Measurements from ENCODE around the gene RPS3. TPM values are rescaled to one million over a fixed set of nuclear protein-coding genes. Genes with fewer than 3 reads are reported as not detected.

The RPS3 gene
- total and polyA plus RNA-seq, 2 of the 13 experiments (the other 11 are each of a cell fraction or from before 2014, with no cell fraction given), result 2,143 to 3,616 TPM

- H4K20me1 ChIP-seq (ENCODE audit: insufficient read depth, low read length), result no peaks in the 10 kb centered on the region
- no peaks in the 10 kb centered on the region for H3K9me3 ChIP-seq (ENCODE audit: low read length)
- H3K27ac ChIP-seq (ENCODE audit: extremely low read length, insufficient read depth, low read length), result no peak overlapping the region
- FAIRE-seq, result no peak
- H3K36me3 ChIP-seq (replicated peaks in 1 of 2; ENCODE audit: control insufficient read depth in 1 of 2, insufficient read depth in 2 of 2, low read length in 2 of 2), result peaks cover 17 to 41% of the 10 kb centered on the region in 2 experiments; a peak in 4 of 5 replicates
- no peak overlapping the region for H3K4me2 ChIP-seq (ENCODE audit: low read depth, low read length)
- intact Hi-C loops (cut with micrococcal nuclease; ENCODE audit: unreplicated experiment), result no loop called here
- in situ Hi-C loops (cut with HindIII; ENCODE audit: extremely low pct_ligation_motif_present, low pct_unique_long_range_greater_than_20kb), result no loop called here
- H3K4me1 ChIP-seq (ENCODE audit: insufficient read depth, low read length), result peaks cover 26% of the 10 kb centered on the region
- ATAC-seq, result no peak
- POLR2A ChIA-PET, result no interaction called here
- no TSS peak for BruUV-seq (replicated peaks)
- H3K9ac ChIP-seq (ENCODE audit: insufficient read depth, low read depth, low read length), result no peak overlapping the region
- no peak overlapping the region for H2AFZ ChIP-seq (ENCODE audit: low read length)
- TF ChIP-seq, protein P1, sequence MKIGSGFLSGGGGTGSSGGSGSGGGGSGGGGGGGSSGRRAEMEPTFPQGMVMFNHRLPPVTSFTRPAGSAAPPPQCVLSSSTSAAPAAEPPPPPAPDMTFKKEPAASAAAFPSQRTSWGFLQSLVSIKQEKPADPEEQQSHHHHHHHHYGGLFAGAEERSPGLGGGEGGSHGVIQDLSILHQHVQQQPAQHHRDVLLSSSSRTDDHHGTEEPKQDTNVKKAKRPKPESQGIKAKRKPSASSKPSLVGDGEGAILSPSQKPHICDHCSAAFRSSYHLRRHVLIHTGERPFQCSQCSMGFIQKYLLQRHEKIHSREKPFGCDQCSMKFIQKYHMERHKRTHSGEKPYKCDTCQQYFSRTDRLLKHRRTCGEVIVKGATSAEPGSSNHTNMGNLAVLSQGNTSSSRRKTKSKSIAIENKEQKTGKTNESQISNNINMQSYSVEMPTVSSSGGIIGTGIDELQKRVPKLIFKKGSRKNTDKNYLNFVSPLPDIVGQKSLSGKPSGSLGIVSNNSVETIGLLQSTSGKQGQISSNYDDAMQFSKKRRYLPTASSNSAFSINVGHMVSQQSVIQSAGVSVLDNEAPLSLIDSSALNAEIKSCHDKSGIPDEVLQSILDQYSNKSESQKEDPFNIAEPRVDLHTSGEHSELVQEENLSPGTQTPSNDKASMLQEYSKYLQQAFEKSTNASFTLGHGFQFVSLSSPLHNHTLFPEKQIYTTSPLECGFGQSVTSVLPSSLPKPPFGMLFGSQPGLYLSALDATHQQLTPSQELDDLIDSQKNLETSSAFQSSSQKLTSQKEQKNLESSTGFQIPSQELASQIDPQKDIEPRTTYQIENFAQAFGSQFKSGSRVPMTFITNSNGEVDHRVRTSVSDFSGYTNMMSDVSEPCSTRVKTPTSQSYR (CRISPR knock-in tag; IDR thresholded peaks at IDR 0.05; ENCODE audit: borderline replicate concordance), result no peak
- TF ChIP-seq NFE2L1 (CRISPR knock-in tag; IDR thresholded peaks at IDR 0.05; ENCODE audit: borderline replicate concordance), result no peak
- no peaks in the 10 kb centered on the region for H3K79me2 ChIP-seq (ENCODE audit: insufficient read depth, low read length)
- DNase-seq (ENCODE audit: low spot score), result no peak
- CTCF ChIA-PET (ENCODE audit: low intra/inter-chr PET ratio, low total read pairs), result no interaction called here
- no peaks in the 10 kb centered on the region for H3K27me3 ChIP-seq (ENCODE audit: control insufficient read depth in 1 of 2, insufficient read depth in 2 of 2, low read length in 2 of 2)
- no peak overlapping the region for H3K4me3 ChIP-seq (replicated peaks in 1 of 3; ENCODE audit: insufficient read depth in 1 of 3, low read depth in 2 of 3, low read length in 3 of 3)
- 94% methylated on average over 13 of the region's 13 CpGs for WGBS (ENCODE audit: low lambda C conversion rate)
Observed at GRCh38 chr11:75437966-75438659, 38.8 kb downstream of the RPS3 start.

DNA sequence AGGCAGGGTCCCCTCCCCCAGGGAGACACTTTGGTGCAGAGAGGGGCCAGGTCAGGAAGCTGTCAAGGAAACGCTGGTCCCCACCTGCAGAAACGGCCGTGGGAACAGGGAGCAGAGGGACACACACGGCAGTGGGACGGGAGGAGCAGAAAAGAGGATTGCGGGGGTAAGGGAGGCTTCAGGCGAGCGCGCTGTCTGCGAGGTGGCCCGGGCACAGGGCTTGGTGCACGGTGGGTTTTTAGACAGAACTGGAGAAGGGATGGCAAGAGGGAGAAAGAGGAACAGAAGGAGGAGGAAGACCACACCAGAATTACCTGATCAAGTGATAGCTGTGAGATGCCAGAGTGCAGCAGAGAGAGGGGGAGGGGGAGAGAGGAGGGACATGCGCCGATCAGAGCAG is 39.7 kb downstream of the RPS3 start:
- DNase-seq (ENCODE audit: low spot score), result no peak
- Histone ChIP-seq H3K4me2 (ENCODE audit: low read depth, low read length) (no peak overlapping the region), H4K20me1 (ENCODE audit: insufficient read depth, low read length) (no peaks in the 10 kb centered on the region), H3K4me3 (replicated peaks in 1 of 3; ENCODE audit: insufficient read depth in 1 of 3, low read depth in 2 of 3, low read length in 3 of 3) (no peak overlapping the region), H3K9ac (ENCODE audit: insufficient read depth, low read depth, low read length) (no peak overlapping the region), H2AFZ (ENCODE audit: low read length) (no peak overlapping the region), H3K36me3 (replicated peaks in 1 of 2; ENCODE audit: control insufficient read depth in 1 of 2, insufficient read depth in 2 of 2, low read length in 2 of 2) (peaks cover 21 to 42% of the 10 kb centered on the region in 2 experiments; a peak in 4 of 5 replicates), H3K27me3 (ENCODE audit: control insufficient read depth in 1 of 2, insufficient read depth in 2 of 2, low read length in 2 of 2) (no peaks in the 10 kb centered on the region), H3K27ac (ENCODE audit: extremely low read length, insufficient read depth, low read length) (no peak overlapping the region), H3K9me3 (ENCODE audit: low read length) (no peaks in the 10 kb centered on the region), H3K79me2 (ENCODE audit: insufficient read depth, low read length) (no peaks in the 10 kb centered on the region), H3K4me1 (ENCODE audit: insufficient read depth, low read length) (peaks cover 16% of the 10 kb centered on the region)
- intact Hi-C loops (cut with micrococcal nuclease; ENCODE audit: unreplicated experiment) (no loop called here), in situ Hi-C loops (cut with HindIII; ENCODE audit: extremely low pct_ligation_motif_present, low pct_unique_long_range_greater_than_20kb) (no loop called here)
- FAIRE-seq, result no peak
- ChIA-PET CTCF (ENCODE audit: low intra/inter-chr PET ratio, low total read pairs) (no interaction called here), POLR2A (interaction anchor here (1.5 kb wide), 1 partner anchor 11 kb away, joined by 6 read pairs; no protein-coding TSS in a partner anchor)
- no peak for TF ChIP-seq TSC22D2 (CRISPR knock-in tag; IDR thresholded peaks at IDR 0.05; ENCODE audit: borderline replicate concordance)
- no peak for TF ChIP-seq KDM2A (CRISPR knock-in tag; IDR thresholded peaks at IDR 0.05; ENCODE audit: borderline replicate concordance, low read depth)
- TF ChIP-seq REPIN1 (CRISPR knock-in tag; IDR thresholded peaks at IDR 0.05; ENCODE audit: borderline replicate concordance, low read depth), result no peak
- no peak for TF ChIP-seq ETV5 (CRISPR knock-in tag; IDR thresholded peaks at IDR 0.05; ENCODE audit: borderline replicate concordance)
- no peak for TF ChIP-seq RBM39 (IDR thresholded peaks at IDR 0.05; ENCODE audit: low read depth, low read length, poor library complexity, severe bottlenecking)
- TF ChIP-seq ZNF317 (CRISPR knock-in tag; IDR thresholded peaks at IDR 0.05), result no peak
- TF ChIP-seq ZNF724P (CRISPR knock-in tag; IDR thresholded peaks at IDR 0.05; ENCODE audit: borderline replicate concordance), result no peak
- TF ChIP-seq ZNF253 (CRISPR knock-in tag; IDR thresholded peaks at IDR 0.05; ENCODE audit: borderline replicate concordance), result no peak
- no peak for TF ChIP-seq ATF7-NPFF (CRISPR knock-in tag; IDR thresholded peaks at IDR 0.05; ENCODE audit: low read depth)
- no peak for TF ChIP-seq ZNF446 (CRISPR knock-in tag; IDR thresholded peaks at IDR 0.05)
- no peak for TF ChIP-seq ZNF207 (IDR thresholded peaks at IDR 0.05; ENCODE audit: borderline replicate concordance)
- TF ChIP-seq ZNF468 (CRISPR knock-in tag; IDR thresholded peaks at IDR 0.05), result no peak
- TF ChIP-seq MIXL1 (CRISPR knock-in tag; IDR thresholded peaks at IDR 0.05), result no peak
- WGBS (ENCODE audit: low lambda C conversion rate), result 90% methylated on average over 14 of the region's 14 CpGs
- ATAC-seq, result no peak
- BruUV-seq (replicated peaks), result no TSS peak

All from HepG2 (cell line).